ENCODE data around the gene ACAD9. TPM values are rescaled to one million over a fixed set of nuclear protein-coding genes. Genes with fewer than 3 reads are reported as not detected.

The ACAD9 gene
- total RNA-seq, 4 donors from 2014 or later: 25.6 to 41.6 (median 30.3) TPM

GRCh38 chr3:128889139-128889894, 9.9 kb downstream of the ACAD9 start:
- no peak for TF ChIP-seq CTCF (IDR thresholded peaks at IDR 0.05)
- no peak for TF ChIP-seq POLR2A (IDR thresholded peaks at IDR 0.05; ENCODE audit: low read depth)
- TF ChIP-seq EP300 (IDR thresholded peaks at IDR 0.05): no peak
- TF ChIP-seq POLR2AphosphoS5 (IDR thresholded peaks at IDR 0.05): no peak
- peaks cover 8 to 68% (median 48%) of the 10 kb centered on the region in 4 donors for H3K36me3 ChIP-seq
- WGBS: 85% methylated on average over 7 of the region's 7 CpGs
- no peak for DNase-seq (ENCODE audit: extremely low spot score)
- peaks cover 0 to under 1% (median 0%) of the 10 kb centered on the region in 4 donors for H3K4me1 ChIP-seq
- intact Hi-C loops (cut with DNase I): no loop called here
- H3K4me3 ChIP-seq: no peak overlapping the region
- H3K27ac ChIP-seq (replicated peaks in 1 of 4): no peak overlapping the region
- no peaks in the 10 kb centered on the region for H3K27me3 ChIP-seq
- H3K9me3 ChIP-seq: no peaks in the 10 kb centered on the region

GRCh38 chr3:128895843-128896697, 16.6 kb downstream of the ACAD9 start:
- peaks cover 58 to 82% (median 77%) of the 10 kb centered on the region in 4 donors for H3K36me3 ChIP-seq
- 77% methylated on average over 11 of the region's 11 CpGs for WGBS

GRCh38 chr3:128902426-128902825, 23.0 kb downstream of the ACAD9 start:
- intact Hi-C loops (cut with DNase I): no loop called here
- Histone ChIP-seq H3K9me3 (no peaks in the 10 kb centered on the region), H3K4me3 (no peak overlapping the region), H3K27me3 (no peaks in the 10 kb centered on the region), H3K4me1 (peaks cover 0 to 2% (median under 1%) of the 10 kb centered on the region in 4 donors), H3K27ac (replicated peaks in 1 of 4) (no peak overlapping the region), H3K36me3 (peaks cover 84 to 100% (median 98%) of the 10 kb centered on the region in 4 donors)
- TF ChIP-seq EP300 (IDR thresholded peaks at IDR 0.05): no peak
- 98% methylated on average over 6 of the region's 9 CpGs for WGBS
- DNase-seq (ENCODE audit: extremely low spot score): no peak

More at GRCh38 chr3:128895843-128896697, 16.6 kb downstream of the ACAD9 start:
- Histone ChIP-seq H3K27me3 (no peaks in the 10 kb centered on the region), H3K4me3 (no peak overlapping the region), H3K9me3 (no peaks in the 10 kb centered on the region), H3K4me1 (peaks cover 0 to 28% (median 25%) of the 10 kb centered on the region in 4 donors), H3K27ac (replicated peaks in 1 of 4) (peak overlapping the region; percentile 40 to 72 (median 56))
- TF ChIP-seq POLR2AphosphoS5 (IDR thresholded peaks at IDR 0.05): peak in 1 of 2 donors; percentile 27
- TF ChIP-seq CTCF (IDR thresholded peaks at IDR 0.05): no peak
- DNase-seq (ENCODE audit: extremely low spot score): no peak
- intact Hi-C loops (cut with DNase I): no loop called here

GRCh38 chr3:128903501-128903900, 24.1 kb downstream of the ACAD9 start:
- Histone ChIP-seq H3K36me3 (peaks cover 85 to 100% (median 98%) of the 10 kb centered on the region in 4 donors), H3K27ac (replicated peaks in 1 of 4) (no peak overlapping the region), H3K27me3 (no peaks in the 10 kb centered on the region), H3K9me3 (no peaks in the 10 kb centered on the region), H3K4me3 (no peak overlapping the region), H3K4me1 (no peaks in the 10 kb centered on the region)
- no peak for DNase-seq (ENCODE audit: extremely low spot score)
- intact Hi-C loops (cut with DNase I): no loop called here
- 97% methylated on average over 5 of the region's 12 CpGs for WGBS
- TF ChIP-seq POLR2A (IDR thresholded peaks at IDR 0.05; ENCODE audit: low read depth) (no peak), EP300 (IDR thresholded peaks at IDR 0.05) (no peak), POLR2AphosphoS5 (IDR thresholded peaks at IDR 0.05) (no peak), CTCF (IDR thresholded peaks at IDR 0.05) (no peak)
